NB4 (cell line): ENCODE results near the gene TMEM59L.

Source experiments
- CTCF ChIP-seq: IDR thresholded peaks from one replicate; pipeline ENCODE4 v1.5.1; 2012; ENCODE audit warnings: low read depth, low read length
- MYC ChIP-seq: IDR thresholded peaks from 2 replicates; pipeline ENCODE4 v1.6.1; 2011; ENCODE audit warnings: low read depth, low read length

DNA sequence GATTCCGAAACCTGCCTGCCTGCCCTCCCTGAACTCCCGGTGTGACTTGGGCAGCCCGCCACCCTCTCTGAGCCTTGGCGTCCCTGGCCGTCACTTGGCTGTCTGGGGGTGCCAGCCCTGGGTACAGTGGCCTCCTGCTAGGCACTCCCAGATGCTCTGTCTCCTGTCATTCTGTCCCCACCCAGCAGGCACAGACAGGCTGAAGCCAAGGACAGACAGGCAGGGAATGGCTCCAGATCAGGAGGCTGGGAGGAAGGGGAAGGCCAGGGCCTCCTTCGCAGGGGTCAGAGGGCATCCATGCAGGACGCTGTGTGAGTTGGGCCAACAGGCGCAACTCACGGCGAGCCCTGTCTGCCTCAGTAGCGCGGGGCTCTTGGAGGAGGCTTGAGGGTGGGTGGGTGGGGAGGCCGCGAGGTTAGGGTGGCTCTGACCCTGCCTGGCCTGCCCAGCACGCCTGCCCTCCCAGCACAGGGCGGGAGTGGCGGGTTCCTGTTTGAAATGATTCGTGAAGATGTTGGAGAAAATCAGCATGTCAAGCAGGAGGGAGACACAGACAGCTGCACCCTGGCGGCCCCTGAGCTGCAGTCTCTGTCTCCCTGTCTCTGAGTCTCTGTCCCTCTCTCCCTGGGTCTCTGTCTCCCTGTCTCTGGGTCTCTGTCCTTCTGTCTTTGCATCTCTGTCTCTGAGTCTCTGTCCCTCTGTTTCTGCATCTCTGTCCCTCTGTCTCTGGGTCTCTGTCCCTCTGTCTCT is 43.8 kb downstream of the TMEM59L start:
- no peak for TF ChIP-seq CTCF
- TF ChIP-seq MYC, result no peak
